Astrocyte (in vitro differentiated cells and primary cell): Measurements from ENCODE around the gene NOTCH4. TPM values are rescaled to one million over a fixed set of nuclear protein-coding genes. Genes with fewer than 3 reads are reported as not detected.
A peak's percentile ranks its signal among the peaks of the same experiment; 100 is the strongest.

Experiments
- DNase-seq: peaks from one replicate; pipeline ENCODE4 v3.0.0-alpha.2; 2010; ENCODE audit warnings: low read depth
- FAIRE-seq: peaks from 2 replicates; lab custom pipeline; 2011; peaks lifted over from hg19 to GRCh38; lab: Jason Lieb, UNC
- H2AFZ ChIP-seq: 2 replicates; pipeline ENCODE4 v1.6.0; 2012; ENCODE audit warnings: low read depth, low read length, inconsistent platforms
- H3K27ac ChIP-seq: 2 replicates; pipeline ENCODE4 v1.5.1; 2011; ENCODE audit warnings: low read depth, low read length, inconsistent platforms
- H3K27me3 ChIP-seq: 2 replicates; pipeline ENCODE4 v1.6.0; 2011; ENCODE audit warnings: low read length, inconsistent platforms; ENCODE audit not compliant: insufficient read depth
- H3K36me3 ChIP-seq: 2 replicates; pipeline ENCODE4 v1.5.1; 2011; ENCODE audit warnings: low read length, inconsistent platforms; ENCODE audit not compliant: insufficient read depth
- H3K4me1 ChIP-seq: 2 replicates; pipeline ENCODE4 v1.5.1; 2011; ENCODE audit warnings: low read length, inconsistent platforms; ENCODE audit not compliant: insufficient read depth
- H3K4me2 ChIP-seq: 2 replicates; pipeline ENCODE4 v1.6.0; 2012; ENCODE audit warnings: low read length, inconsistent platforms
- H3K4me3 ChIP-seq: 2 replicates; pipeline ENCODE4 v1.5.1; 2011; ENCODE audit warnings: low read depth, mild to moderate bottlenecking, low read length, inconsistent platforms; ENCODE audit not compliant: insufficient read depth
- H3K79me2 ChIP-seq: 2 replicates; pipeline ENCODE4 v1.6.0; 2012; ENCODE audit warnings: mild to moderate bottlenecking, low read length, inconsistent platforms; ENCODE audit not compliant: insufficient read depth
- H3K9ac ChIP-seq: 2 replicates; pipeline ENCODE4 v1.6.0; 2012; ENCODE audit warnings: mild to moderate bottlenecking, low read length, inconsistent platforms
- H3K9me3 ChIP-seq: 2 replicates; pipeline ENCODE4 v1.5.1; 2012; ENCODE audit warnings: low read depth, mild to moderate bottlenecking, low read length, inconsistent platforms; ENCODE audit not compliant: insufficient read depth
- H4K20me1 ChIP-seq: 2 replicates; pipeline ENCODE4 v1.6.0; 2012; ENCODE audit warnings: low read length, inconsistent platforms; ENCODE audit not compliant: insufficient read depth
- H3K27ac Mint-ChIP-seq: one replicate; pipeline ENCODE4 v1.8.0; 2021; ENCODE audit warnings: mild to moderate bottlenecking, mixed read lengths; ENCODE audit not compliant: unreplicated experiment
- H3K27me3 Mint-ChIP-seq: one replicate; pipeline ENCODE4 v1.8.0; 2021; ENCODE audit warnings: low read depth, mixed read lengths; ENCODE audit not compliant: unreplicated experiment
- H3K36me3 Mint-ChIP-seq: one replicate; pipeline ENCODE4 v1.8.0; 2021; ENCODE audit warnings: low read depth, mixed read lengths; ENCODE audit not compliant: unreplicated experiment
- H3K4me1 Mint-ChIP-seq: one replicate; pipeline ENCODE4 v1.8.0; 2021; ENCODE audit warnings: low read depth, mixed read lengths; ENCODE audit not compliant: unreplicated experiment
- H3K4me3 Mint-ChIP-seq: one replicate; pipeline ENCODE4 v1.8.0; 2021; ENCODE audit warnings: mild to moderate bottlenecking, moderate library complexity, mixed read lengths; ENCODE audit not compliant: unreplicated experiment
- H3K9me3 Mint-ChIP-seq: one replicate; pipeline ENCODE4 v1.8.0; 2021; ENCODE audit warnings: mild to moderate bottlenecking, mixed read lengths; ENCODE audit not compliant: unreplicated experiment
- EZH2 ChIP-seq: IDR thresholded peaks from 2 replicates; pipeline ENCODE4 v1.6.1; 2012; ENCODE audit warnings: mild to moderate bottlenecking, low read length, inconsistent platforms; ENCODE audit not compliant: insufficient read depth
- total RNA-seq: library from RNA; stranded (reverse); gene quantifications from 2 replicates; pipeline ENCODE4 v1.2.1, GENCODE V29; 2021
- TF ChIP-seq, protein P1 (sequence below): IDR thresholded peaks from 2 replicates; pipeline ENCODE4 v1.5.1; 2011; ENCODE audit warnings: low read depth, mild to moderate bottlenecking, inconsistent platforms, low read length, moderate library complexity; ENCODE audit not compliant: insufficient read depth

NOTCH4 gene
- total RNA-seq, 1 donor from 2014 or later, result 0.57 TPM

DNA sequence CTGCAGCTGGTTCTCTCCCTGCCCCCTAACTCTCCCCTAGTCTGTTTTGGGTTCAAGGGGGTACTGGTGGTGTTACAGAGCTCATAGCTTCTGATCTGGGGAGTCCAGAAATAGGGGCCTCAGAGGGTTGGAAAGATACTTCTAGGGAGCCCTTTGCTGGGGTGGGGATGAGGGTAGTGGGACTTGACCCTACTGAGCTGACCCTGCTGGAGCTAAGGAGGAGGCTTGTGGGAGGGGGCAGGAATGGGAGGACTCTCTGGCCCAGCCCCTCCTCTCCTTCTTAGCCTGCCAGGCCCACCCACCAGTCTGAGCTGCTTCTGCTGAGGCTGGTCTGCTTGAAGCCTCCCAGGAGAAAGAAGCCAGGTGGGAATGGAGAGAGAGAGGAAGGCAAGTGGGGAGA is 59.6 kb downstream of the NOTCH4 start, which contains the start of gene EGFL8:
TSS of gene EGFL8 (plus strand) at position 301 of the 400 bp plus-strand sequence. CDS start 1,571 bp downstream, outside the sequence.
- Mint-ChIP-seq H3K27ac (no peak within 1 kb of the TSS), H3K36me3 (peaks cover 25% of the 10 kb centered on the region), H3K27me3 (no peaks in the 10 kb centered on the region), H3K4me3 (peak within 1 kb of the TSS; percentile 30), H3K9me3 (peaks cover 2% of the 10 kb centered on the region), H3K4me1 (peaks cover 13% of the 10 kb centered on the region)
- TF ChIP-seq, protein P1, sequence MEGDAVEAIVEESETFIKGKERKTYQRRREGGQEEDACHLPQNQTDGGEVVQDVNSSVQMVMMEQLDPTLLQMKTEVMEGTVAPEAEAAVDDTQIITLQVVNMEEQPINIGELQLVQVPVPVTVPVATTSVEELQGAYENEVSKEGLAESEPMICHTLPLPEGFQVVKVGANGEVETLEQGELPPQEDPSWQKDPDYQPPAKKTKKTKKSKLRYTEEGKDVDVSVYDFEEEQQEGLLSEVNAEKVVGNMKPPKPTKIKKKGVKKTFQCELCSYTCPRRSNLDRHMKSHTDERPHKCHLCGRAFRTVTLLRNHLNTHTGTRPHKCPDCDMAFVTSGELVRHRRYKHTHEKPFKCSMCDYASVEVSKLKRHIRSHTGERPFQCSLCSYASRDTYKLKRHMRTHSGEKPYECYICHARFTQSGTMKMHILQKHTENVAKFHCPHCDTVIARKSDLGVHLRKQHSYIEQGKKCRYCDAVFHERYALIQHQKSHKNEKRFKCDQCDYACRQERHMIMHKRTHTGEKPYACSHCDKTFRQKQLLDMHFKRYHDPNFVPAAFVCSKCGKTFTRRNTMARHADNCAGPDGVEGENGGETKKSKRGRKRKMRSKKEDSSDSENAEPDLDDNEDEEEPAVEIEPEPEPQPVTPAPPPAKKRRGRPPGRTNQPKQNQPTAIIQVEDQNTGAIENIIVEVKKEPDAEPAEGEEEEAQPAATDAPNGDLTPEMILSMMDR, result no peak
- TF ChIP-seq EZH2, result no peak
- no peaks in the 10 kb centered on the region for H3K9me3 ChIP-seq
- DNase-seq, result no peak
- no peak within 1 kb of the TSS for H3K4me2 ChIP-seq
- no peaks in the 10 kb centered on the region for H3K27me3 ChIP-seq
- H3K79me2 ChIP-seq, result no peaks in the 10 kb centered on the region
- peaks cover 4% of the 10 kb centered on the region for H4K20me1 ChIP-seq
- H3K4me3 ChIP-seq, result no peak within 1 kb of the TSS
- no peak for FAIRE-seq
- H3K4me1 ChIP-seq, result peaks cover 4% of the 10 kb centered on the region
- H2AFZ ChIP-seq, result no peak within 1 kb of the TSS
- H3K9ac ChIP-seq, result no peak within 1 kb of the TSS
- no peaks in the 10 kb centered on the region for H3K36me3 ChIP-seq
- no peak within 1 kb of the TSS for H3K27ac ChIP-seq

DNA sequence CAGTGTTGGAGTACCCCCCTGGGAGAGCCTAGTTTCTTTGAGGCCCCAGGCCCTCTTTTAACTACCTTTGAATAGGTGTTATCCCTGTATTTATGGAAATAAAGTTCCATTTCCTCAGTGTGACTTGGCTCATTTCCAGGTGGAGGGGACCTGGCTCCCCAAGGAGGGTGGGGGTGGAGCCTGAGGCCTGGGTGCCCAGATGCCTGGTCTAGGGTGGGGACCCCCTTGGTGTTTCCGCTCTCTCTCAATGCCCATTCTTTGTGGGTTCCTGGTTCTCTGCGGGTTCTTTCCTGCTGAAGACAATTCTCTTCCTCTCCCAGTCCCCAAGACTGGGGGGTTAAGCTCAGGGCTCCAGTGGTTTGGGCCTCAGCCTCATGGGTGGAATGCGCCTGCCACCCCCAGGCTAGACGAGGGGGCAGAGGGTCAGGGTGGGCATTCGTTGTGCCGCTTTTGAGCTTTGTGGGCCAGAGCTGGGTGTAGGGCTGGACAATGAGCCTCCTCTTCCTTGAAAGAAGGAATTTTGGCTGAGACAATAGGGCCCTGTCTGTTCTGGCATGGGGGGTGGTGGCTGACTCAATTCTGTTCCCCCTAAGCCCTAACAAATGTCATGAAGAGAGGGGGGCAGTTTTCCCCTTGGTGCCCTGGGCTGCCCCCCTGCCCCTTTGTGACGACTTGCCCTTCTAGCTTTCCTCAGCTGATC is 60.2 kb downstream of the NOTCH4 start:
- Mint-ChIP-seq H3K27me3 (no peaks in the 10 kb centered on the region), H3K9me3 (peaks cover 2% of the 10 kb centered on the region), H3K27ac (no peak overlapping the region), H3K36me3 (peaks cover 23% of the 10 kb centered on the region), H3K4me1 (peaks cover 11% of the 10 kb centered on the region), H3K4me3 (no peak overlapping the region)
- Histone ChIP-seq H3K4me1 (peaks cover 3% of the 10 kb centered on the region), H3K36me3 (no peaks in the 10 kb centered on the region), H3K79me2 (no peaks in the 10 kb centered on the region), H2AFZ (no peak overlapping the region), H3K4me3 (no peak overlapping the region), H3K9ac (no peak overlapping the region), H3K27me3 (no peaks in the 10 kb centered on the region), H3K4me2 (no peak overlapping the region), H3K27ac (no peak overlapping the region), H3K9me3 (no peaks in the 10 kb centered on the region), H4K20me1 (no peaks in the 10 kb centered on the region)
- FAIRE-seq (no peak), DNase-seq (no peak)
- TF ChIP-seq EZH2, result no peak
- TF ChIP-seq, protein P1, result no peak

DNA sequence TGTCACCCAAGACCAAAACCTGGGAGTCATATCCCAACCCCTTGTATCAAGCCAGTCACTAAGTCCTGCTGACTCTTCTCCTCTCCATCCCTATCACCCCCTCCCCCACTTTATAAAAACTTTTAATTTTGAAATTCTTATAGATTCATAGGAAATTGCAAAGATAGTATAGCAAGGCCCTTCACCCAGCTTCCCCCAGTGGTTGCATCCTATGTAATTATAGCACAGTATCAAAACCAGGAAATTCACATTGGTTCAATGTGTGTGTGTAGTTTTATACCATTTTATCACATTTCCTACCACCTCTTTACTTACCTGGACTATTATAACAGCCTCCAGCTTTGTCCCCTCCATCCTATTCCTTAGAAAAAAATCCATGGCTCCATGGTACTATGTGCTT is 65.8 kb downstream of the NOTCH4 start:
- Mint-ChIP-seq H3K9me3 (no peaks in the 10 kb centered on the region), H3K27ac (no peak overlapping the region), H3K36me3 (peaks cover 16% of the 10 kb centered on the region), H3K27me3 (no peaks in the 10 kb centered on the region), H3K4me3 (no peak overlapping the region), H3K4me1 (peaks cover 11% of the 10 kb centered on the region)
- Histone ChIP-seq H4K20me1 (peaks cover 9% of the 10 kb centered on the region), H3K4me3 (no peak overlapping the region), H3K4me1 (peaks cover 12% of the 10 kb centered on the region), H3K27me3 (no peaks in the 10 kb centered on the region), H3K9ac (no peak overlapping the region), H3K4me2 (no peak overlapping the region), H3K27ac (no peak overlapping the region), H2AFZ (no peak overlapping the region), H3K79me2 (peaks cover 17% of the 10 kb centered on the region), H3K9me3 (no peaks in the 10 kb centered on the region), H3K36me3 (peaks cover 11% of the 10 kb centered on the region)
- FAIRE-seq (no peak), DNase-seq (no peak)
- TF ChIP-seq EZH2, result no peak
- TF ChIP-seq, protein P1, result no peak
